Gastroesophageal sphincter (tissue), 4 donors: Measurements from ENCODE around the gene RAB43. TPM values are rescaled to one million over a fixed set of nuclear protein-coding genes. Genes with fewer than 3 reads are reported as not detected.

Experiments
- ATAC-seq: fragments of 150-250 bp; one replicate; pipeline ENCODE4 v1.9.1; 2016; ENCODE audit warnings: mild to moderate bottlenecking, moderate library complexity
- H3K27ac ChIP-seq, 4 donors: fragments of 200-600 bp; sonication (generic) in 3 of 4; 1 replicate in 3 of 4; 2 replicates in 1 of 4; pipeline ENCODE4 v1.5.1; 2016 to 2019
- H3K27me3 ChIP-seq: fragments of 200-600 bp; sonication (generic); one replicate; pipeline ENCODE4 v1.5.1; 2019
- H3K36me3 ChIP-seq, 2 donors: fragments of 200-600 bp; sonication (generic); one replicate each; pipeline ENCODE4 v1.5.1; 2019; ENCODE audit warnings: control low read depth in 1 of 2
- H3K4me1 ChIP-seq, 3 donors: fragments of 200-600 bp; sonication (generic); 1 replicate in 2 of 3; 2 replicates in 1 of 3; pipeline ENCODE4 v1.5.1; 2016 to 2019; ENCODE audit warnings: control low read depth in 2 of 3
- H3K4me3 ChIP-seq, 2 donors: fragments of 200-600 bp; sonication (generic); one replicate each; pipeline ENCODE4 v1.5.1; 2019; ENCODE audit warnings: mild to moderate bottlenecking in 1 of 2, moderate library complexity in 1 of 2
- H3K9me3 ChIP-seq, 3 donors: fragments of 200-600 bp; sonication (generic); one replicate each; pipeline ENCODE4 v1.5.1; 2017 to 2019; ENCODE audit warnings: control low read depth in 2 of 3
- EP300 ChIP-seq: sonication (generic); formaldehyde crosslinking; IDR thresholded peaks from one replicate; pipeline ENCODE4 v1.6.1; 2017; ENCODE audit warnings: antibody characterized with exemption, mild to moderate bottlenecking
- POLR2A ChIP-seq, 2 donors: fragments of 450-650 bp; IDR thresholded peaks; one replicate each; pipeline ENCODE4 v1.6.1; 2017; ENCODE audit warnings: antibody characterized with exemption in 2 of 2, mild to moderate bottlenecking in 2 of 2, moderate library complexity in 1 of 2
- POLR2AphosphoS5 ChIP-seq: sonication (generic); formaldehyde crosslinking; IDR thresholded peaks from one replicate; pipeline ENCODE4 v1.6.1; 2017; ENCODE audit warnings: antibody characterized with exemption
- WGBS, 2 donors: methylation state at CpG; one replicate each; pipeline ENCODE4 v1.1.5; 2018; ENCODE audit warnings: low coverage in 1 of 2; 5-methylcytosine and 5-hydroxymethylcytosine counted together
- total RNA-seq, 4 donors: library from RNA; depleted of rRNA; stranded (reverse); fragments of >200 nt; gene quantifications; one replicate each; pipeline ENCODE4 v1.1.0, GENCODE V29; 2016
- TF ChIP-seq, protein P1 (sequence below), 4 experiments: fragments of 200-600 bp in 2 of 4; fragments of 450-650 bp in 2 of 4; sonication (generic) in 1 of 4; IDR thresholded peaks; one replicate each; pipeline ENCODE4 v1.5.1; 2017 to 2019; ENCODE audit warnings: antibody characterized with exemption in 4 of 4, mild to moderate bottlenecking in 2 of 4, moderate library complexity in 2 of 4

Gene RAB43
- total RNA-seq, 4 donors from 2014 or later: 10.3 to 17.9 (median 15.7) TPM

DNA sequence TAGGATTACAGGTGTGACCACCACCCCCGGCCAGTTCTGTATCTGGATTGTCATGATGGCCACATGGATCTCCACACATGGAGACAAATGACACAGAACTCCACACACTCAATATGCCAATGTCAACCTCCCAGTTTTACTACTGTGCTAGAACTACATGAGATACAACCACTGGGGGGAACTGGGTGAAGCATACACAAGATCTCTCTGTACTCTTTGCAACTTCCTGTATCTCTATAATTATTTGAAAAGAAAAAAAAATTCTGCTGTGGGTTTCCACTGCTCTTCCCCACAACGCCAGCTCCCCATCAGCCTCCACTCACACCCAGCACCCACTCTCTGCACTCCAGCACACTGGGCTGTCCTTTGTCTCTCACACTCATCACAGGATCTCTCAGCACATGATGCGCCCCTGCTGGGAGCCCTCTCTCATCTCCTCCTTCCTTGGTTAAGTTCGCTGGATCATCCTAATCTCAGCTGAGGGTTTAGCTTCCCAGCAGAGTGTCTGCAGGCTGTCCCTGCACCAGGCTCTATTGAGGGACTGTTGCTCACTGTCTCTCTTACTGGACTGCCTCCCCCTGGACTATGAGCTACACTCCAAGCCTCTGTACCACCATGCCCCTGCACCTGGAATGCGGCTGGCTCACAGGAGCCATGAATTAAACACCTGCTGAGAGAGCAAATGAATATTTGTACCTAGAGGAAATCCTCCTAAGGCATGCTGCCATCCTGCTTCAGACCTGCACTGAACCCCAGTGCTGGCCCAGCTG, 10.7 kb upstream of the RAB43 start:
- no peak for TF ChIP-seq EP300
- TF ChIP-seq, protein P1, sequence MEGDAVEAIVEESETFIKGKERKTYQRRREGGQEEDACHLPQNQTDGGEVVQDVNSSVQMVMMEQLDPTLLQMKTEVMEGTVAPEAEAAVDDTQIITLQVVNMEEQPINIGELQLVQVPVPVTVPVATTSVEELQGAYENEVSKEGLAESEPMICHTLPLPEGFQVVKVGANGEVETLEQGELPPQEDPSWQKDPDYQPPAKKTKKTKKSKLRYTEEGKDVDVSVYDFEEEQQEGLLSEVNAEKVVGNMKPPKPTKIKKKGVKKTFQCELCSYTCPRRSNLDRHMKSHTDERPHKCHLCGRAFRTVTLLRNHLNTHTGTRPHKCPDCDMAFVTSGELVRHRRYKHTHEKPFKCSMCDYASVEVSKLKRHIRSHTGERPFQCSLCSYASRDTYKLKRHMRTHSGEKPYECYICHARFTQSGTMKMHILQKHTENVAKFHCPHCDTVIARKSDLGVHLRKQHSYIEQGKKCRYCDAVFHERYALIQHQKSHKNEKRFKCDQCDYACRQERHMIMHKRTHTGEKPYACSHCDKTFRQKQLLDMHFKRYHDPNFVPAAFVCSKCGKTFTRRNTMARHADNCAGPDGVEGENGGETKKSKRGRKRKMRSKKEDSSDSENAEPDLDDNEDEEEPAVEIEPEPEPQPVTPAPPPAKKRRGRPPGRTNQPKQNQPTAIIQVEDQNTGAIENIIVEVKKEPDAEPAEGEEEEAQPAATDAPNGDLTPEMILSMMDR (IDR thresholded peaks at IDR 0.05): no peak
- no peak for TF ChIP-seq POLR2AphosphoS5
- no peak for TF ChIP-seq POLR2A (IDR thresholded peaks at IDR 0.05)
- H3K4me1 ChIP-seq: no peaks in the 10 kb centered on the region
- H3K36me3 ChIP-seq: peaks cover 0 to 100% of the 10 kb centered on the region in 2 donors
- WGBS, 2 donors: 75 to 84% methylated on average over 2 to 5 of the region's 5 CpGs
- H3K27me3 ChIP-seq: no peaks in the 10 kb centered on the region
- H3K27ac ChIP-seq: no peak overlapping the region
- no peaks in the 10 kb centered on the region for H3K9me3 ChIP-seq
- H3K4me3 ChIP-seq: no peak overlapping the region
- no peak for ATAC-seq

DNA sequence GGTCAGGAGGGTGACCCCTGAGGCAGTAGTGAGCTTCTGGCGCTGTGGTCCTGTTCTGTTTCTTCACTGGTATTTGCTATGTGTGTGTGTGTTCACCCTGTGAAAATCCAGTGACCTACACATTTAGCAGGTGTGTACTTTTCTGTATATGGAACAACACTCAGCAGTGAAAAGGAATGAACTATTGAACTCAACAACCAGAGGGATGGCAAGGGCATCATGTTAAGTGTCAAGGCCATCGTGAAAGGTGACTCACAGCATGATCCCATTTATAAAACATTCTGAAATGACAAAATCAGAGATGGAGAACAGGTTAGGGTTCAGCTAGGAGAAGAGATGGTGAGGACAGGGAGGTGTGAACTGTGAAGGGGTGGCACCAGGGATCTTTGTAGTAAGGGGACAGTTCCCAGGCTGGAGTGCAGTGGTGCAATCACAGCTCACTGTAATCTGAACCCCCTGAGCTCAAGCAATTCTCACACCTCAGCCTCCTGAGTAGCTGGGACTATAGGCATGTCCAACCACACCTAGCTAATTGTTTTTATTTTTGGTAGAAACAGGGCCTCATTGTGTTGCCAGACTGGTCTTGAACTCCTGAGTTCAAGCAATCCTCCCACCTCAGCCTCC, 10.0 kb upstream of the RAB43 start:
- no peak overlapping the region for H3K27ac ChIP-seq
- H3K27me3 ChIP-seq: no peaks in the 10 kb centered on the region
- peaks cover 0 to 100% of the 10 kb centered on the region in 2 donors for H3K36me3 ChIP-seq
- no peaks in the 10 kb centered on the region for H3K4me1 ChIP-seq
- no peak overlapping the region for H3K4me3 ChIP-seq
- H3K9me3 ChIP-seq: no peaks in the 10 kb centered on the region
- TF ChIP-seq EP300 (no peak), POLR2AphosphoS5 (no peak), POLR2A (IDR thresholded peaks at IDR 0.05) (no peak)
- TF ChIP-seq, protein P1 (IDR thresholded peaks at IDR 0.05): no peak
- WGBS, 2 donors: 96% methylated on average over 2 of the region's 2 CpGs; no CpG with 5 or more reads in 1 of the 2 donors
- ATAC-seq: no peak

DNA sequence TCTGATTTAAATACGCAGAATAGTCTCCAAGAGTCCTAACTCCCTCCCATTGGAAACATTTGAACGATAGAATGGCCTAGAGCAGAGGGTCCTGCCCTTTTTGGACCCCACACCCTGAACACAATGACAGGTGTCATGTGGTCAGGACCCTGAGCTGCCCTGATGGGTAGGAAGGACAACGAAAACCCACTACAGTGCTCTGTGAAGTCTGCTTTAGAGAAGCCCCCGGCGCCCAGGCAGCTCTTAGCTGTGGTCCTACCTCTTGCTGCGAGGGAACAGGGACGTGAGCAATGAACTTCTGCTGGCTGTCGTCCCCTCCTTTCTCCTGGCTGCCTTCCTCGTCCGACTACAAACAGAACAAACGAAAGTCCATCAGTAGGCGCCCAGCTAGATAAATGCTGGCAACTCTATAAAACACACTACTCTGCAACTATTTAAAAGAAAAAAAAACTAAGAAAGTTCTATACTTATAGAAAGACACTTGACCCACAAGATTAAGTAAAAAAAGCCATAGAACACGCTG, 8.7 kb upstream of the RAB43 start:
- Histone ChIP-seq H3K9me3 (no peaks in the 10 kb centered on the region), H3K4me1 (no peaks in the 10 kb centered on the region), H3K27ac (no peak overlapping the region), H3K27me3 (no peaks in the 10 kb centered on the region), H3K36me3 (peaks cover 0 to 97% of the 10 kb centered on the region in 2 donors), H3K4me3 (no peak overlapping the region)
- 81 to 90% methylated on average over 2 to 10 of the region's 13 CpGs for WGBS, 2 donors
- ATAC-seq: no peak
- TF ChIP-seq EP300: no peak
- TF ChIP-seq, protein P1 (IDR thresholded peaks at IDR 0.05): no peak
- no peak for TF ChIP-seq POLR2A (IDR thresholded peaks at IDR 0.05)
- TF ChIP-seq POLR2AphosphoS5: no peak

DNA sequence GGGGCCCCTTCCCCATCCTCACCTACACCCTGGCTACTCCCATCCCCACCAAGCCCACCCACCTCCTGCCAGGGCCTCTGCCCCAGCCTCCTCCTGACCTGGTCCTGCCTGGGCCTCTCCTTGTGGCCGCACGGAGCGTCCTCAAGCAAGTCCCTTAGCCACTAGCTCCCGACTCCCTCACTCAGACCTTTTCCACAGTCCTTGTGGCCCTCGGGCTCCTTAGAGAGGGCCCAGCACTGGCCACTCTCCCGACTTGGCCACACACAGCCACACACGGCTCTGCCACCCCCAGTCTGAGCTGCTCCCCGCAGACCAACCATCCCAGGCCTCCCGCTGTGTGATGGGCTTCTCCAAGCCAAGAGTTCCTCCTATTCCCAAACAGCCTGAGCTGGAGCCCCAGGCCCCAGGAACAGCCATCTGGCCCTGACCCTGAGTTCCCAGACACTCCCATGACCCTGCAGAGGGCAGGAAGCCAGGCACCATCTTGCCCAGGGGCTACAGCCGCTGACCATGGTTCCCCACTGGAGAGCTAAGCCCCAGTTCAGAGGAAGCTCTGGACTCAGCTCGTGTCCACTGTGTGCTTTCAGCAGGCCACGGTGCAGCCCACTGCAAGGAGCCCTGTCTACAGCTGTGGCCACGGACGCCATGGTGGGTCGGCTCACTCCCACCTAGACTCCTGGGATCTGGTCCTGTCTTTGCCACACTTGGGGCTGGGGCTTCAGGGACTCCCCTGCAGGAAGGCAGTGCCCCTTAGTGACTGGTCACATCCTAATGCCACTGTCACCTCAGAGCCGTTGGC, 7.0 kb upstream of the RAB43 start:
- ATAC-seq: no peak
- no peaks in the 10 kb centered on the region for H3K4me1 ChIP-seq
- WGBS, 2 donors: 97 to 100% methylated on average over 3 to 6 of the region's 16 CpGs
- no peak overlapping the region for H3K27ac ChIP-seq
- no peaks in the 10 kb centered on the region for H3K27me3 ChIP-seq
- no peak overlapping the region for H3K4me3 ChIP-seq
- no peaks in the 10 kb centered on the region for H3K9me3 ChIP-seq
- no peak for TF ChIP-seq POLR2AphosphoS5
- TF ChIP-seq POLR2A (IDR thresholded peaks at IDR 0.05): no peak
- no peak for TF ChIP-seq EP300
- TF ChIP-seq, protein P1 (IDR thresholded peaks at IDR 0.05): no peak
- peaks cover 0 to 79% of the 10 kb centered on the region in 2 donors for H3K36me3 ChIP-seq
